ENCODE results near the gene EGFR. TPM values are rescaled to one million over a fixed set of nuclear protein-coding genes. Genes with fewer than 3 reads are reported as not detected.

EGFR gene
- total and polyA plus RNA-seq, 2 donors, result 16.4 to 28.2 TPM

- Histone ChIP-seq H3K36me3 (ENCODE audit: insufficient read depth) (peaks cover 2% of the 10 kb centered on the region), H3K4me1 (ENCODE audit: insufficient read depth) (no peaks in the 10 kb centered on the region), H3K4me3 (ENCODE audit: low read depth, low read length) (no peak overlapping the region), H3K27ac (ENCODE audit: low read depth) (no peak overlapping the region)
- 71% methylated on average over 18 of the region's 18 CpGs for WGBS
- DNase-seq (ENCODE audit: extremely low spot score), result no peak
Observed at GRCh38 chr7:55178863-55179773, 160.3 kb downstream of the EGFR start.

DNA sequence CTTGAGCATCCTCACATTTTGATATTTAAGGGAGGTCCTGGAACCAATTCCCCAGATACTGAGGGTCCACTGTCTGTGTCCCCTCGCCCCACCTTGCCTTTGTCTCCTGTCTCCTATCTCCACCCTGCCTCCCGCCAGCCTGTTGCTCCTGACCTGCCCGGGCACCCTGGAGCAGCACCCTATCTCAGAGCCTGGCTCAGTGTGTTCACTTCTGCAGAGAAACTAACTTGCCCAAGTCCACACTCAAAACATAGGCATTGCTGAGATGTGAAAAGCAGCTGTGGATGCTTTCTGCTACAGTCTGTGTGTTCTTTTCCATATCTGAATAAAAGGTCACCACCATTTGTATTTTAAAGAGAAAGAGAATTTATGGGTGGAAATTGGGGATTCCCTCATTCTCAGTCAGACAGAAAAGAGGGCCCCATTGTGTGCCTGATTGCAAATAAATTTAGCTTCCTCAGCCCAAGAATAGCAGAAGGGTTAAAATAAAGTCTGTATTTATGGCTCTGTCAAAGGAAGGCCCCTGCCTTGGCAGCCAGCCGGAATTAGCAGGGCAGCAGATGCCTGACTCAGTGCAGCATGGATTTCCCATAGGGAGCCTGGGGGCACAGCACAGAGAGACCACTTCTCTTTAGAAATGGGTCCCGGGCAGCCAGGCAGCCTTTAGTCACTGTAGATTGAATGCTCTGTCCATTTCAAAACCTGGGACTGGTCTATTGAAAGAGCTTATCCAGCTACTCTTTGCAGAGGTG is 161.3 kb downstream of the EGFR start:
- Histone ChIP-seq H3K4me1 (ENCODE audit: insufficient read depth) (no peaks in the 10 kb centered on the region), H3K36me3 (ENCODE audit: insufficient read depth) (peaks cover 2% of the 10 kb centered on the region), H3K27ac (ENCODE audit: low read depth) (no peak overlapping the region), H3K4me3 (ENCODE audit: low read depth, low read length) (no peak overlapping the region)
- DNase-seq (ENCODE audit: extremely low spot score), result no peak
- WGBS, result 70% methylated on average over 5 of the region's 5 CpGs

DNA sequence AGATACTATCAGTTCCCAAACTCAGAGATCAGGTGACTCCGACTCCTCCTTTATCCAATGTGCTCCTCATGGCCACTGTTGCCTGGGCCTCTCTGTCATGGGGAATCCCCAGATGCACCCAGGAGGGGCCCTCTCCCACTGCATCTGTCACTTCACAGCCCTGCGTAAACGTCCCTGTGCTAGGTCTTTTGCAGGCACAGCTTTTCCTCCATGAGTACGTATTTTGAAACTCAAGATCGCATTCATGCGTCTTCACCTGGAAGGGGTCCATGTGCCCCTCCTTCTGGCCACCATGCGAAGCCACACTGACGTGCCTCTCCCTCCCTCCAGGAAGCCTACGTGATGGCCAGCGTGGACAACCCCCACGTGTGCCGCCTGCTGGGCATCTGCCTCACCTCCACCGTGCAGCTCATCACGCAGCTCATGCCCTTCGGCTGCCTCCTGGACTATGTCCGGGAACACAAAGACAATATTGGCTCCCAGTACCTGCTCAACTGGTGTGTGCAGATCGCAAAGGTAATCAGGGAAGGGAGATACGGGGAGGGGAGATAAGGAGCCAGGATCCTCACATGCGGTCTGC is 162.2 kb downstream of the EGFR start:
- Histone ChIP-seq H3K4me3 (ENCODE audit: low read depth, low read length) (no peak overlapping the region), H3K4me1 (ENCODE audit: insufficient read depth) (no peaks in the 10 kb centered on the region), H3K27ac (ENCODE audit: low read depth) (no peak overlapping the region), H3K36me3 (ENCODE audit: insufficient read depth) (peaks cover 2% of the 10 kb centered on the region)
- no peak for DNase-seq (ENCODE audit: extremely low spot score)
- 90% methylated on average over 19 of the region's 19 CpGs for WGBS

- Histone ChIP-seq H3K27ac (ENCODE audit: low read depth) (no peak overlapping the region), H3K36me3 (ENCODE audit: insufficient read depth) (peaks cover 2% of the 10 kb centered on the region), H3K4me1 (ENCODE audit: insufficient read depth) (no peaks in the 10 kb centered on the region), H3K4me3 (ENCODE audit: low read depth, low read length) (no peak overlapping the region)
- WGBS, result over 99% methylated on average over 4 of the region's 4 CpGs
- no peak for DNase-seq (ENCODE audit: extremely low spot score)
Observed at GRCh38 chr7:55181762-55182161, 162.9 kb downstream of the EGFR start.

GRCh38 chr7:55183897-55184296 is 165.1 kb downstream of the EGFR start:
- Histone ChIP-seq H3K36me3 (ENCODE audit: insufficient read depth) (no peaks in the 10 kb centered on the region), H3K27ac (ENCODE audit: low read depth) (no peak overlapping the region), H3K4me3 (ENCODE audit: low read depth, low read length) (no peak overlapping the region), H3K4me1 (ENCODE audit: insufficient read depth) (no peaks in the 10 kb centered on the region)
- 90% methylated on average over 15 of the region's 15 CpGs for WGBS
- DNase-seq (ENCODE audit: extremely low spot score), result no peak

DNA sequence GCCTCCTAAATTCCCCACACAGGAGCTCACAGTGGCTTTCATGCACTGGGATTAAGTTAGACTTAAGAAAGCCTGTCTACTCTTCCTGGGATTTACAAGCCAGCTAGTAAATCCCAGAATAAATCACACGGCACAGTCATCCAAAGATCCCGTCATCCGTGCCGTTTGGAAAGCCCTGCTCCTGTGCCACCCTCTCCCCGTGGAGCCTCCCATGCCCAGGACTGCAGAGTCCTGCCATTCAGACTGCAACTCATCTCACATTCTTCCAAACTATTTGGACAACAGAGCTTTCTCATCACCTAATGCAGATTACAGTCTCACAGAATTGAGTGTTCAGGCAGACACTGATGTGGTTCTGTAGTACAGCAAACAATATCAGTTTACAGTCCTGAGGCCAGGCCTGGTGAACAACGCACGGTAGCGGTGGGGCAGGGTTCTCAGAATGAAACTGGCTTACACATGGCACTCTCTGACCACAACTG is 166.5 kb downstream of the EGFR start:
- WGBS, result 59% methylated on average over 8 of the region's 8 CpGs
- H3K36me3 ChIP-seq (ENCODE audit: insufficient read depth), result no peaks in the 10 kb centered on the region
- no peaks in the 10 kb centered on the region for H3K4me1 ChIP-seq (ENCODE audit: insufficient read depth)
- no peak overlapping the region for H3K4me3 ChIP-seq (ENCODE audit: low read depth, low read length)
- H3K27ac ChIP-seq (ENCODE audit: low read depth), result no peak overlapping the region
- no peak for DNase-seq (ENCODE audit: extremely low spot score)

DNA sequence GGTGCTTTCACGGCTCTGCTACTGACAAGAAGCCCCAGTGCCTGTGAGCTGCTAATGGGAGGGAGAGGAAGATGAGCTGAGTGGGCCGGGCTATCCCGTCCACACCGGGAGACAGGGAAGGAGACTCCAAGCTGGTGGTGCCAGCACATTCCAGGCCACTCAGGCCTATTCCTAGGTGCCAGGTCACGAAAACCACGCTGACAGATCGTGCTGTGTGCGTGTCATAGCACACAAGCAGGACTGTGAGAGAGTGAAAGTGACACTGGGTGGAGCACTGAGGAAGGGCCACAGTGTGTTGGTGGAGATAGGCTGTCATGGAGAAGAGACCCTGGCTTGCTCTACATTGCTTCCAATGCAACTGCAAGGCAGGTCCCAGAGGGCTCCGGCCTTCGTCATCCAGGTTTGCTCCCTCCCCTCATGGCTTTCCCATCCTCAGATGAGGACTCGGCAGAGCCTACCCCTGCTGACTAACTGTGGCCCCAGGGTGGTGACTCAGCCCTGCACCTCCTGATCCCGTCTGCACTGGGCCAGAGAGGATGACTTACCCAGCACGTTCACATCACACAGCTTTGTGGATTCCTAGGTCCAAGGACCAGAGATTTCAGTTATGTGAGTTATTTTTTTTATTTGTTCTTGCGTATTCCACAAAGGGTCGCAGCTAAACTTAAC is 167.3 kb downstream of the EGFR start:
- 93% methylated on average over 15 of the region's 15 CpGs for WGBS
- H3K27ac ChIP-seq (ENCODE audit: low read depth), result no peak overlapping the region
- H3K36me3 ChIP-seq (ENCODE audit: insufficient read depth), result no peaks in the 10 kb centered on the region
- no peak for DNase-seq (ENCODE audit: extremely low spot score)
- no peaks in the 10 kb centered on the region for H3K4me1 ChIP-seq (ENCODE audit: insufficient read depth)
- H3K4me3 ChIP-seq (ENCODE audit: low read depth, low read length), result no peak overlapping the region

- WGBS, result 58% methylated on average over 11 of the region's 11 CpGs
- Histone ChIP-seq H3K36me3 (ENCODE audit: insufficient read depth) (no peaks in the 10 kb centered on the region), H3K4me3 (ENCODE audit: low read depth, low read length) (no peak overlapping the region), H3K4me1 (ENCODE audit: insufficient read depth) (no peaks in the 10 kb centered on the region), H3K27ac (ENCODE audit: low read depth) (no peak overlapping the region)
- DNase-seq (ENCODE audit: extremely low spot score), result no peak
Observed at GRCh38 chr7:55187701-55188491, 169.1 kb downstream of the EGFR start.

- Histone ChIP-seq H3K27ac (ENCODE audit: low read depth) (no peak overlapping the region), H3K4me1 (ENCODE audit: insufficient read depth) (no peaks in the 10 kb centered on the region), H3K4me3 (ENCODE audit: low read depth, low read length) (no peak overlapping the region), H3K36me3 (ENCODE audit: insufficient read depth) (no peaks in the 10 kb centered on the region)
- no peak for DNase-seq (ENCODE audit: extremely low spot score)
- WGBS, result 82% methylated on average over 15 of the region's 15 CpGs
Observed at GRCh38 chr7:55188590-55189138, 169.8 kb downstream of the EGFR start.

- WGBS, result 82% methylated on average over 11 of the region's 11 CpGs
- Histone ChIP-seq H3K27ac (ENCODE audit: low read depth) (no peak overlapping the region), H3K4me1 (ENCODE audit: insufficient read depth) (no peaks in the 10 kb centered on the region), H3K36me3 (ENCODE audit: insufficient read depth) (no peaks in the 10 kb centered on the region), H3K4me3 (ENCODE audit: low read depth, low read length) (no peak overlapping the region)
- no peak for DNase-seq (ENCODE audit: extremely low spot score)
Observed at GRCh38 chr7:55189146-55189766, 170.4 kb downstream of the EGFR start.

- no peak for DNase-seq (ENCODE audit: extremely low spot score)
- H3K4me1 ChIP-seq (ENCODE audit: insufficient read depth), result no peaks in the 10 kb centered on the region
- no peaks in the 10 kb centered on the region for H3K36me3 ChIP-seq (ENCODE audit: insufficient read depth)
- no peak overlapping the region for H3K27ac ChIP-seq (ENCODE audit: low read depth)
- 79% methylated on average over 16 of the region's 16 CpGs for WGBS
- H3K4me3 ChIP-seq (ENCODE audit: low read depth, low read length), result no peak overlapping the region
Observed at GRCh38 chr7:55189878-55190436, 171.1 kb downstream of the EGFR start.

Measured in urinary bladder (tissue), 4 donors.